Glutamatergic neuron (in vitro differentiated cells): Measurements from ENCODE around the gene AGA. TPM values are rescaled to one million over a fixed set of nuclear protein-coding genes. Genes with fewer than 3 reads are reported as not detected.

Experiments
- total RNA-seq: library from RNA; stranded (reverse); fragmentation: NEBNext Ultra II Directional; extraction: Animal tissue kit (Norgen Biotek cat#: 25700); gene quantifications from one replicate; pipeline ENCODE4 v1.2.1, GENCODE V29; 2021; ENCODE audit not compliant: unreplicated experiment

Gene AGA
- total RNA-seq, 1 donor from 2014 or later, result 7.4 TPM

Other genes starting within 250 kb of the AGA start
- gene NEIL3, start 132.6 kb downstream of the AGA start, total RNA-seq, result 1.4 TPM